Upper lobe of left lung (tissue), 4 donors: Measurements from ENCODE around the gene STIL.
"Not testable (repeated sequence)": the region's sequence is repeated elsewhere in the genome, so short reads cannot be mapped to it uniquely, and the experiment has no call there.

Experiments
- CTCF ChIP-seq, 6 experiments: fragments of 450-650 bp in 4 of 6; fragments of 200-600 bp in 2 of 6; sonication (generic) in 2 of 6; IDR thresholded peaks; one replicate each; pipeline ENCODE4 v1.5.1; 2016 to 2019; ENCODE audit warnings: antibody characterized with exemption in 6 of 6
- POLR2A ChIP-seq, 4 donors: fragments of 450-650 bp; IDR thresholded peaks; one replicate each; pipeline ENCODE4 v1.5.1; 2016 to 2017; ENCODE audit warnings: antibody characterized with exemption in 4 of 4, mild to moderate bottlenecking in 2 of 4

GRCh38 chr1:47203504-47203903 is 110.4 kb downstream of the STIL start:
- not testable (repeated sequence) for TF ChIP-seq CTCF, POLR2A (IDR thresholded peaks at IDR 0.05)
